ENCODE data around the gene BTG4. TPM values are rescaled to one million over a fixed set of nuclear protein-coding genes. Genes with fewer than 3 reads are reported as not detected.

BTG4 gene
- polyA plus RNA-seq, 1 experiment = not detected

DNA sequence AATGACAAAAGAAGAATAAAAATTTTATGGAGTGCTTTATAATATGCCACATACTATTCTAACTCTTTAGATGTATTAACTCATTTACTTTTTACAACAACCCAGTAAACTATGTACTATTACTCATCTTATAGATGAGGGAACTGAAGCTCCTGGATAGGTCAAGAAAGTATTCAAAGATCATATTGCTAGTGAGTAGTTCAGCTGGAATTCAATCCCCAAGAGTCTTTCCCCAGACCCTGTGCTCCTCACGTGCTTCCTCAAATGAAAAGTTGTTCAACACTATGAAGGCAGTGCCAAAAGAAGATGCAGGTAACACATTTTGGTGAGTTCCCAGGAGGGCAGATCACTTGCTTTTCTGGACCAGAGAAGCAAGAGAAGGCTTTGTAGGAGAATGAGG is 46.8 kb downstream of the BTG4 start:
- Histone ChIP-seq H3K4me3 (ENCODE audit: low read depth, low read length) (no peak overlapping the region), H3K9me3 (ENCODE audit: control insufficient read depth, insufficient read depth, low read length) (no peaks in the 10 kb centered on the region; the same call in 1 of the 2 replicates), H3K27me3 (ENCODE audit: control insufficient read depth, insufficient read depth, low read length) (no peaks in the 10 kb centered on the region), H3K27ac (ENCODE audit: low read depth, low read length) (no peak overlapping the region)
- DNase-seq (ENCODE audit: low read depth, low spot score) = no peak
- CTCF ChIA-PET = interaction anchor here (0.6 to 1.8 kb wide), 5 partner anchors 11 to 702 kb away, joined by 3 to 5 read pairs (median 3); no protein-coding TSS in a partner anchor
- TF ChIP-seq CTCF (IDR thresholded peaks at IDR 0.05; ENCODE audit: low read depth, low read length) = no peak
- POLR2A ChIA-PET = interaction anchor here (0.9 kb wide), 1 partner anchor 49 kb away, joined by 4 read pairs; the partner anchor contains the start of gene HOATZ

DNA sequence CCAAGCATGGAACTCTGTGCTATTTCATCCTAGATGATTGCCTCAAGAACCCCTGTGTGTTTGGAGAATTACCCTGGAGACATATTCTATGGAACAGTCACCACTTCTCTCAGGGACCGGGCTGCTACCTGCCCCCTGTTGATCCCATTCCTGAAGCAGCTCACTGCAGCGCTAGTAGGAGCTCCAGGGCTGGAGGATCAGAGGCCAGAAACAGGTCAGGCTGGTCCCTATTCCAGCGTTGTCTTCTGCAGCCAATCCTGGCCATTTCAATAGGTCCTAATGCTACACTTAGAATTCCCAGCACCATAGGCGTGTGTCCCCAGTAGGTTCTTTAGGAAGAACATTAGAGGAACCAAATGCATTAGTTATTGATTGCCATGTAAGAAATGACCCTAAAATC is 48.9 kb downstream of the BTG4 start:
- TF ChIP-seq CTCF (IDR thresholded peaks at IDR 0.05; ENCODE audit: low read depth, low read length) = no peak
- Histone ChIP-seq H3K27me3 (ENCODE audit: control insufficient read depth, insufficient read depth, low read length) (peaks cover 3% of the 10 kb centered on the region), H3K4me3 (ENCODE audit: low read depth, low read length) (no peak overlapping the region), H3K9me3 (ENCODE audit: control insufficient read depth, insufficient read depth, low read length) (no peaks in the 10 kb centered on the region; the same call in 1 of the 2 replicates), H3K27ac (ENCODE audit: low read depth, low read length) (no peak overlapping the region)
- ChIA-PET POLR2A (interaction anchor here (0.6 kb wide), 1 partner anchor 30 kb away, joined by 3 read pairs; no protein-coding TSS in a partner anchor), CTCF (interaction anchor here (1.6 kb wide), 1 partner anchor 8 kb away, joined by 3 read pairs; no protein-coding TSS in a partner anchor)
- DNase-seq (ENCODE audit: low read depth, low spot score) = no peak

- Histone ChIP-seq H3K27ac (ENCODE audit: low read depth, low read length) (no peak overlapping the region), H3K27me3 (ENCODE audit: control insufficient read depth, insufficient read depth, low read length) (peaks cover 3% of the 10 kb centered on the region), H3K4me3 (ENCODE audit: low read depth, low read length) (no peak overlapping the region), H3K9me3 (ENCODE audit: control insufficient read depth, insufficient read depth, low read length) (no peaks in the 10 kb centered on the region; the same call in 1 of the 2 replicates)
- TF ChIP-seq CTCF (IDR thresholded peaks at IDR 0.05; ENCODE audit: low read depth, low read length) = no peak
- CTCF ChIA-PET = interaction anchor here (0.6 to 3.1 kb wide), 2 partner anchors 8 to 16 kb away, joined by 3 to 12 read pairs; no protein-coding TSS in a partner anchor
- POLR2A ChIA-PET = no interaction called here
- DNase-seq (ENCODE audit: low read depth, low spot score) = no peak
Measured at GRCh38 chr11:111462329-111462728, 49.9 kb downstream of the BTG4 start.

GRCh38 chr11:111461460-111462235 is 50.5 kb downstream of the BTG4 start:
- Histone ChIP-seq H3K27ac (ENCODE audit: low read depth, low read length) (no peak overlapping the region), H3K9me3 (ENCODE audit: control insufficient read depth, insufficient read depth, low read length) (no peaks in the 10 kb centered on the region; the same call in 1 of the 2 replicates), H3K27me3 (ENCODE audit: control insufficient read depth, insufficient read depth, low read length) (peaks cover 3% of the 10 kb centered on the region), H3K4me3 (ENCODE audit: low read depth, low read length) (no peak overlapping the region)
- ChIA-PET CTCF (interaction anchor here (3.1 kb wide), 1 partner anchor 15 kb away, joined by 12 read pairs; no protein-coding TSS in a partner anchor), POLR2A (no interaction called here)
- no peak for TF ChIP-seq CTCF (IDR thresholded peaks at IDR 0.05; ENCODE audit: low read depth, low read length)
- DNase-seq (ENCODE audit: low read depth, low spot score) = no peak

GRCh38 chr11:111460856-111461255 is 51.3 kb downstream of the BTG4 start:
- Histone ChIP-seq H3K27ac (ENCODE audit: low read depth, low read length) (peak overlapping the region; percentile 1), H3K9me3 (ENCODE audit: control insufficient read depth, insufficient read depth, low read length) (no peaks in the 10 kb centered on the region; the same call in 1 of the 2 replicates), H3K4me3 (ENCODE audit: low read depth, low read length) (no peak overlapping the region), H3K27me3 (ENCODE audit: control insufficient read depth, insufficient read depth, low read length) (peaks cover 3% of the 10 kb centered on the region)
- no peak for DNase-seq (ENCODE audit: low read depth, low spot score)
- ChIA-PET CTCF (interaction anchor here (1.9 to 3.1 kb wide), 2 partner anchors 14 to 101 kb away, joined by 4 to 12 read pairs; no protein-coding TSS in a partner anchor), POLR2A (no interaction called here)
- no peak for TF ChIP-seq CTCF (IDR thresholded peaks at IDR 0.05; ENCODE audit: low read depth, low read length)
